ENCODE measurements around the gene ST6GAL1. TPM values are rescaled to one million over a fixed set of nuclear protein-coding genes. Genes with fewer than 3 reads are reported as not detected.

Gene ST6GAL1
- total RNA-seq, 1 donor from 2014 or later: 156 TPM

- peaks cover 14% of the 10 kb centered on the region for H3K27me3 Mint-ChIP-seq (ENCODE audit: unreplicated experiment)
- peaks cover 23% of the 10 kb centered on the region for H3K36me3 Mint-ChIP-seq (ENCODE audit: unreplicated experiment)
- no peak overlapping the region for H3K27ac Mint-ChIP-seq (ENCODE audit: unreplicated experiment)
- peaks cover 6% of the 10 kb centered on the region for H3K9me3 Mint-ChIP-seq (ENCODE audit: unreplicated experiment)
- H3K4me3 Mint-ChIP-seq (ENCODE audit: unreplicated experiment): no peak overlapping the region
- H3K4me1 Mint-ChIP-seq (ENCODE audit: low read depth, unreplicated experiment): peaks cover 17% of the 10 kb centered on the region
- no peak for TF ChIP-seq CTCF (IDR thresholded peaks at IDR 0.05; ENCODE audit: partially characterized antibody, unreplicated experiment)
- DNase-seq: no peak
These were observed 56.5 kb downstream of the ST6GAL1 start for GRCh38 chr3:186986816-186987215.

- H3K4me3 Mint-ChIP-seq (ENCODE audit: unreplicated experiment): no peak overlapping the region
- H3K4me1 Mint-ChIP-seq (ENCODE audit: low read depth, unreplicated experiment): peaks cover 18% of the 10 kb centered on the region
- DNase-seq: no peak
- H3K27me3 Mint-ChIP-seq (ENCODE audit: unreplicated experiment): peaks cover 12% of the 10 kb centered on the region
- TF ChIP-seq CTCF (IDR thresholded peaks at IDR 0.05; ENCODE audit: partially characterized antibody, unreplicated experiment): no peak
- no peaks in the 10 kb centered on the region for H3K9me3 Mint-ChIP-seq (ENCODE audit: unreplicated experiment)
- no peak overlapping the region for H3K27ac Mint-ChIP-seq (ENCODE audit: unreplicated experiment)
- peaks cover 16% of the 10 kb centered on the region for H3K36me3 Mint-ChIP-seq (ENCODE audit: unreplicated experiment)
These were observed 58.5 kb downstream of the ST6GAL1 start for GRCh38 chr3:186988806-186989205.

GRCh38 chr3:186989429-186989828 lies 59.1 kb downstream of the ST6GAL1 start:
- H3K27ac Mint-ChIP-seq (ENCODE audit: unreplicated experiment): no peak overlapping the region
- no peak for TF ChIP-seq CTCF (IDR thresholded peaks at IDR 0.05; ENCODE audit: partially characterized antibody, unreplicated experiment)
- no peak overlapping the region for H3K4me3 Mint-ChIP-seq (ENCODE audit: unreplicated experiment)
- H3K27me3 Mint-ChIP-seq (ENCODE audit: unreplicated experiment): peaks cover 6% of the 10 kb centered on the region
- peaks cover 16% of the 10 kb centered on the region for H3K4me1 Mint-ChIP-seq (ENCODE audit: low read depth, unreplicated experiment)
- no peaks in the 10 kb centered on the region for H3K9me3 Mint-ChIP-seq (ENCODE audit: unreplicated experiment)
- H3K36me3 Mint-ChIP-seq (ENCODE audit: unreplicated experiment): peaks cover 9% of the 10 kb centered on the region
- no peak for DNase-seq

- Mint-ChIP-seq H3K4me1 (ENCODE audit: low read depth, unreplicated experiment) (peaks cover 16% of the 10 kb centered on the region), H3K4me3 (ENCODE audit: unreplicated experiment) (no peak overlapping the region), H3K27me3 (ENCODE audit: unreplicated experiment) (peaks cover 5% of the 10 kb centered on the region), H3K27ac (ENCODE audit: unreplicated experiment) (no peak overlapping the region), H3K36me3 (ENCODE audit: unreplicated experiment) (peaks cover 8% of the 10 kb centered on the region), H3K9me3 (ENCODE audit: unreplicated experiment) (no peaks in the 10 kb centered on the region)
- no peak for DNase-seq
- no peak for TF ChIP-seq CTCF (IDR thresholded peaks at IDR 0.05; ENCODE audit: partially characterized antibody, unreplicated experiment)
These were observed 60.0 kb downstream of the ST6GAL1 start for GRCh38 chr3:186990277-186990676.

- Mint-ChIP-seq H3K27me3 (ENCODE audit: unreplicated experiment) (peaks cover 5% of the 10 kb centered on the region), H3K27ac (ENCODE audit: unreplicated experiment) (no peak overlapping the region), H3K4me3 (ENCODE audit: unreplicated experiment) (no peak overlapping the region), H3K9me3 (ENCODE audit: unreplicated experiment) (no peaks in the 10 kb centered on the region), H3K36me3 (ENCODE audit: unreplicated experiment) (peaks cover 8% of the 10 kb centered on the region), H3K4me1 (ENCODE audit: low read depth, unreplicated experiment) (peaks cover 13% of the 10 kb centered on the region)
- DNase-seq: no peak
- no peak for TF ChIP-seq CTCF (IDR thresholded peaks at IDR 0.05; ENCODE audit: partially characterized antibody, unreplicated experiment)
These were observed 60.6 kb downstream of the ST6GAL1 start for GRCh38 chr3:186990878-186991308.
